NCI-H2196 treated with DMSO at 0.1 percent for 48 hours (cell line): ENCODE data around the gene ARL4D.
"Not testable (repeated sequence)": the region's sequence is repeated elsewhere in the genome, so short reads cannot be mapped to it uniquely, and the experiment has no call there.

Source experiments
- DNase-seq: peaks from one replicate; lab custom pipeline; 2025; ENCODE audit not compliant: unreplicated experiment; lab: John Stamatoyannopoulos, UW

The ARL4D gene

DNA sequence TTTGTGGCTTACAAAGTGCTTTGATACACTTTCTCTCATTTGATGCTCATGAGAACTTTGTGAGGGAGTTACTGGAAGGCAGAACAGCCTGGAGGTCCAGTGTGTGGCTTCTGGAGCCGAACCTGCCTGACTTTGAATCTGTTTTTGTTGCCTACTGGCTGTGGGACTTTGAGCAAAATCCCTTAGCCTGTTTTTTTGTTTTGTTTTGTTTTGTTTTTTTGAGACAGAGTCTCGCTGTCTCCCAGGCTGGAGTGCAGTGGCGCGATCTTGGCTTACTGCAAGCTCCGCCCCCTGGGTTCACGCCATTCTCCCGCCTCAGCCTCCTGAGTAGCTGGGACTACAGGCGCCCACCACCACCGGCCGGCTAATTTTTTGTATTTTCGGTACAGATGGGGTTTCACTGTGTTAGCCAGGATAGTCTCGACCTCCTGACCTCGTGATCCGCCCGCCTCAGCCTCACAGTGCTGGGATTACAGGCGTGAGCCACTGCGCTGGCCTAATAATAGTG is 20.6 kb downstream of the ARL4D start:
- DNase-seq, result not testable (repeated sequence)

DNA sequence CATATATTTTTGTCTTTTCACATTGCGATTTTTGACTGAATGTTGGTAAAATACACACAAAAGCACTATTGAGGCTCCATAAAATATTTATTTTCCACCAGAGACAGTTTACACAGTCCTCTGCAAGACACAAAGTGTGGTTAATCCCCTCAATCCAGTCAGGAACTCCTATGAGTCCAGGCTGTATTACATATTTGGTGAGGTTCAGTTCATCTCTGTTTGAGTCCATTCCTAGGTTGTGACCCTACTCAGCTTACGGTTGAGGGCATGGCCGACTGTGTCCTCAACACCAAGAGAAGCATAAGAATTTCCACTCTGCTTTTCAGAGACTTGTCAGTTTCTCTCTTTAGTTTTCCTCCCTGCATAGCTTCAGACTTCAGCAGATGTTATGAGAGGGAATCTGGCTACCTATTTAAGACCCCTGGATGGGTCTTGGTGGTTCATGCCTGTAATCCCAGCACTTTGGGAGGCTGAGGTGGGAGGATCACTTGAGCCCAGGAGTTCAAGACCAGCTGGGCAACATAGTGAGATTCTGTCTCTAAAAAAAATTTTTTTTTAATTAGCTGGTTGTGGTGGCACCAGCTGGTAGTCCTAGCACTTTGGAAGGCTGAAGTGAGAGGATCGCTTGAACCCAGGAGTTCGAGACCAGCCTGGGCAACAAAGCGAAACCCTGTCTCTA is 25.1 kb downstream of the ARL4D start:
- no peak for DNase-seq

- no peak for DNase-seq
Measured at GRCh38 chr17:43427362-43428043, 28.7 kb downstream of the ARL4D start.

- no peak for DNase-seq
Measured at GRCh38 chr17:43428524-43428923, 29.7 kb downstream of the ARL4D start.

DNA sequence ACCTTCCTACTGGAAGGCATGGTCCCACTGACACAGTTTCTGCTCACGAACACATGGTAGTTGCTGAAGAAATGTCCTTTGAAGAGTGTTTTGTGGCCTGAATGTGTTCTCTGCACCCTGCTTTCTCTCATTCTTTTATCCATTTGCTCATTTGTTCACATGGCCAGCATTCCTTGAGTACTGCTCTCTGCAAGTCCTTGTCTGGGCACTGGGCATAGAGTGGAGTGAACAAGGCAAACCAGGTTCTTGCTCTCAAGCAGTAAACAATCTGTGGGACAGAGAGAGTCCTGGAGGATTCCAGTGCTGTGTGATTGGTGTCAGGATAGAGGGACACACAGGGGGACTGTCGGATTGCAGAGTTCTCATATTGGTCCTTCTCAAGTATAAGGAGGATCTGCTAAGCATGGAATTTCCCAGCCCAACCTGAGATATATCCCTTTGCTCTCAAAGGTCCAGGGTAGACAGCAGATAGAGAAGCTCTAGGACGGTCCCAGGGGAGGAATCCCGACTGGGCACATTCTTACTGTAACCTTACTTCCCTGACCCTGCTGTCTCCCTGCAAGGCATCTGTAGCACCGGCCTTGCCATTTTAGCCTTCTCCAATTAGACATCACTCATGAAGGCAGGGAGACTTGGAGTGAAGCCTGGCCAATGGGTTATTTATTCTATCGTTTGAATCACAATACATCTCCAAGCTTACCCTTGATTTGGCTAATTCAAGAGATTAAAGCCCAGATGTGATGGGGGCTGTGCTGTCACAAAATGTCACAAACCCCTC is 32.3 kb downstream of the ARL4D start:
- DNase-seq, result no peak

- DNase-seq, result no peak
Measured at GRCh38 chr17:43431714-43432523, 33.1 kb downstream of the ARL4D start.

GRCh38 chr17:43434902-43435319 is 36.1 kb downstream of the ARL4D start:
- DNase-seq, result no peak

GRCh38 chr17:43437756-43438155 is 39.0 kb downstream of the ARL4D start:
- no peak for DNase-seq

DNA sequence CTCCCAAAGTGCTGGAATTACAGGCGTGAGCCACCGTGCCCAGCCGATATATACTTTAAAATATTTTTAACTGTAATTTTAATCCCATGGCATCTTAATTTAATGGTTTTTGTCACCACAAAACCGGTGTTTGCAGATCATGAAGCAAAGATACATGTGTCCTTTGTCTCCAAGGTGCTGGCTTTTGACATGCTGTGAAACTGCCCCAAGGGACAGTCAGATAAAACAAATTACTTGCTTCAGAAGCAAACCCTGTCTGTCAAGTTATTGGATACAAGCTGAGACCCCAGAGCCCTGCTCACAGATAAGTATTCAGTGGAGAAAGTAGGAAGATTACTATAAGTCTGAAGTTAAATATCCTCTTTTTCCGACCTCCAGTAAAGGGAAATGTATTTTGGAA is 39.8 kb downstream of the ARL4D start:
- DNase-seq, result no peak

DNA sequence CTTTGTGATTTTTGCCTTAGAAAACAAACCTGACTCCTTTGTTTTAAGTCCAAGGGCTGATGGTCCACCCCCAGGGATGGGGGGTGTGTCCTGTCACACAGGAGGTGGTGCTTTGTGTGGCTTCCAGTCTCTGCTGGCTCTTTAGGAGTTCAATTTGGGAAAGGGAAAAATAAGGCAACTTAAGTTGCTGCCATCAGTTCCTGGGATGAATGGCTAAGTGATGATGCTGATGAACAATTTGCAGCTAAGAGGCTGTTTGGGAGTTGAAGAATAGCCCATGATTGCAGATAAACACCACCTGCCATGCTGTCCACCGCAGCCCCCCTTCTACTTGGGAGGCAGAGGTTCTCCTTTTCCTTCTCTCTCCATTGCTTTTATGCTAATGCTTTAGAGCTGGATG is 40.2 kb downstream of the ARL4D start:
- DNase-seq, result no peak

- no peak for DNase-seq
Measured at GRCh38 chr17:43442711-43443110, 43.9 kb downstream of the ARL4D start.

GRCh38 chr17:43443381-43443780 is 44.6 kb downstream of the ARL4D start:
- no peak for DNase-seq

DNA sequence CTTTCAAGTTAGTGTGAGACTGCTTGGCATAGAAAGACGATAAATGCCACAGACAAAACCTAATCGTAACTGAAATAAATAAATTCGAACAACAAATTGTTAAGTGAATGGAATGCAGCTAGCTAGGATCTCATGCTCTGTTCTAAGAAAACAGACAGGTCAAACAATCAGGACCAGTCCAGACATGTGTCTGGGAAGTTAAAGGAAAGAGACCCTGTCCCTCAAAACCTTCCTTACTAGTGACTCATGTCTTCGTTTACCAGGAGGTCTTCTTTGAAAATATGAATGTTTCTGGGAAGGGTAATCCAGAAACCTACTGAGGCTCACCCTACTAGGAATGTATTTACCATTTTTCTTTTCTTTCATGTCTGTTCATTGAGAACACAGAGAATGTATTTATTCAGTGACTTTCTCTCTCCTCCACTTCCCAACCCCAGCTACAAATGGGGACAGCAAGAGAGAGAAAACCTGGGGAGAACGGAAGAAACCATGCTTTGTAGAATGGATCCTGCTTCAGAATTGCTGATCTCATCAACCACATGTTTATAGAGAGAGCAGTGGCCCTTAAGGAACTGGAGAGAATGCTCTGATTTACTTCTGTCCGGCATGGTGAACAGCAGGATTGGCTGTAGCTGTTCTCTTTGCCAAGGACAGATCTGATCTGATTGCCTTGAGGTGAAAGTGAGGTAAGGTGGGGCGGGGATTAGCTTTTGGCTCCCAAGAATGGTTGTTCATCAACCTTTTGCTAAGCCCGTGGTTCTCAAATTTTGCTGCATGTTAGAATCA is 45.6 kb downstream of the ARL4D start:
- DNase-seq, result no peak

- no peak for DNase-seq
Measured at GRCh38 chr17:43445009-43445589, 46.3 kb downstream of the ARL4D start.

DNA sequence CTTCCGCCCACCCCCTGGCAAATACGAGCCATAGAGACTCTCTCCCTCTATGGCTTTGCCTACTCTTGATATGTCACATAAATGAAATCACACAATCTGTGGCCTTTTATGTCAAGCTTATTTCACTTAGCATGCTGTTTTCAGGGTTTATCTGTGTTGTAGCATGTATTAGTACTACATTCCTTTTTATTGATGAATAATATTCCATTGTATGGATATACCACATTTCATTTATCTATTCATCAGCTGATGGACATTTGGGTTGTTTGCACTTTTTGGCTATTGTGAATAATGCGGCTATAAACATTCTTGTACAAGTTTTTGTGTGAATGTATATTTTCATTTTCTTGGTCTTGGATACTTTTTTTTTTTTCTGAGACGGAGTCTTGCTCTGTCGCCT is 48.0 kb downstream of the ARL4D start:
- DNase-seq, result no peak

DNA sequence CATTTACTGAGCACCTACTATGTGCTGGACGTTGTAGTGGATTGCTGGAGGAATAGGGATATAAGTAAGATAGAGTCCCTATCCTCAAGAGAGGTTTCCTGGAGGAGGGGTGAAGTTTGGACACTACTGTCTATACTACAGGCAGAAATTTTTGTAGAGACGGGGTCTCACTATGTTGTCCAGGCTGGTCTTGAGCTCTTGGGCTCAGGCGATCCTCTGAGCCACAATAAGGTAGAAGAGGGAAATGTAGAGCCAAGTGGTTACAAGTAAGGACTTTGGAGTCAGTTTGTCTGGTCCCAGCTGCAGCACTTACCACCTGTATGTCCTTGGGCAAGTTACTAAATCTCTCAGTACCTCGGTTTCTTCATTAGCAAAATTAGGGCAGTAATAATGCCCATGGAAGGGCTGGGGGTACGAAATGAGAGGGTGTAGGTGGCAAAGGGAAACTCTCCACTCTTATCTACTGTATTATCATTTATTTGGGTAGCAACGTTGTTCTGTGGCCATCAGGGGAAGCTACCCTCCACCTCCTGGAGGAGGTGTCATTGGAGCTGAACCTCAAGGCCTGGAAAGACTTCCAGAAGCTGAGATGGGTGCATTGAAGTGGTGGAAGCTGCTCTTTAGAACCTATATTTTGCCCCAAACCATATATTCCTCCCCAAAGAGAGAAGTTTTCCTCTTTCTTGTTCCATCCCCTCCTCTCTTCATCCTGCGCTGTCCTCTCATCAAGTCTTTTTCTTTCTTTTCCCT is 50.1 kb downstream of the ARL4D start:
- no peak for DNase-seq

- DNase-seq, result no peak
Measured at GRCh38 chr17:43449470-43450248, 50.9 kb downstream of the ARL4D start.
